SK-N-SH (cell line): ENCODE measurements around the gene ELMO2. TPM values are rescaled to one million over a fixed set of nuclear protein-coding genes. Genes with fewer than 3 reads are reported as not detected.

Experiments
- CTCF ChIA-PET: fragments of 300-600, 350-600 bp; formaldehyde crosslinking; extraction: SDS; loops from one replicate; lab custom pipeline; 2021; lab: Yijun Ruan, JAX
- POLR2A ChIA-PET: fragments of 350-600 bp; sonication (Branson Sonifier 250); formaldehyde crosslinking; extraction: SDS; loops from one replicate; lab custom pipeline; 2020; ENCODE audit warnings: antibody characterized with exemption, inconsistent platforms; lab: Yijun Ruan, JAX
- DNase-seq: peaks from one replicate; pipeline ENCODE4 v3.0.0; 2012
- H2AFZ ChIP-seq: fragments of 200-600 bp; sonication (generic); 2 replicates; pipeline ENCODE4 v1.8.1; 2016; ENCODE audit warnings: antibody characterized with exemption, mild to moderate bottlenecking, low read depth
- H3F3A ChIP-seq: fragments of 200-600 bp; sonication (generic); replicated peaks from 2 replicates; pipeline ENCODE3; 2016; ENCODE audit warnings: antibody characterized with exemption, mild to moderate bottlenecking; ENCODE audit not compliant: insufficient read depth
- H3K27ac ChIP-seq, 2 experiments: fragments of 200-500 bp in 1 of 2; fragments of 200-600 bp in 1 of 2; sonication (Bioruptor generic) in 1 of 2; sonication (generic), shearing (Covaris generic) in 1 of 2; 2 replicates each; pipeline versions ENCODE4 v1.5.1 to v1.6.1; 2014 to 2016; ENCODE audit warnings: low read depth in 2 of 2, inconsistent platforms in 1 of 2, low read length in 1 of 2, mild to moderate bottlenecking in 1 of 2, mixed read lengths in 1 of 2
- H3K27me3 ChIP-seq: fragments of 200-600 bp; sonication (generic), shearing (Covaris generic); 2 replicates; pipeline ENCODE4 v1.6.1; 2016; ENCODE audit warnings: mixed run types; ENCODE audit not compliant: insufficient read depth
- H3K36me3 ChIP-seq, 2 experiments: fragments of 200-500 bp in 1 of 2; fragments of 200-600 bp in 1 of 2; sonication (Bioruptor generic) in 1 of 2; sonication (generic) in 1 of 2; replicated peaks in 1 of 2; 2 replicates each; pipeline versions ENCODE3 to v1.5.1; 2014 to 2016; ENCODE audit warnings: low read length in 1 of 2, mild to moderate bottlenecking in 1 of 2; ENCODE audit not compliant: insufficient read depth in 2 of 2, control insufficient read depth in 1 of 2
- H3K4me1 ChIP-seq, 2 experiments: fragments of 200-500 bp in 1 of 2; fragments of 200-600 bp in 1 of 2; sonication (Bioruptor generic) in 1 of 2; sonication (generic), shearing (Covaris generic) in 1 of 2; 2 replicates each; pipeline versions ENCODE4 v1.5.1 to v1.6.1; 2014 to 2016; ENCODE audit warnings: low read depth in 1 of 2, low read length in 1 of 2, mixed run types in 1 of 2; ENCODE audit not compliant: insufficient read depth in 2 of 2, control insufficient read depth in 1 of 2
- H3K4me2 ChIP-seq: fragments of 200-600 bp; sonication (generic), shearing (Covaris generic); 2 replicates; pipeline ENCODE4 v1.6.1; 2017; ENCODE audit warnings: mixed run types
- H3K4me3 ChIP-seq, 2 experiments: fragments of 200-500 bp in 1 of 2; fragments of 200-600 bp in 1 of 2; sonication (Bioruptor generic) in 1 of 2; sonication (generic), shearing (Covaris generic) in 1 of 2; 2 replicates each; pipeline versions ENCODE4 v1.5.1 to v1.8.1; 2014 to 2016; ENCODE audit warnings: low read depth in 2 of 2, inconsistent platforms in 1 of 2, low read length in 1 of 2, mild to moderate bottlenecking in 1 of 2, mixed read lengths in 1 of 2, moderate library complexity in 1 of 2
- H3K79me2 ChIP-seq: fragments of 200-600 bp; sonication (generic); 2 replicates; pipeline ENCODE4 v1.8.1; 2017; ENCODE audit warnings: mild to moderate bottlenecking; ENCODE audit not compliant: insufficient read depth
- H3K9ac ChIP-seq: fragments of 200-600 bp; sonication (generic); 2 replicates; pipeline ENCODE4 v1.6.1; 2017; ENCODE audit warnings: mixed run types
- H3K9me2 ChIP-seq: fragments of 200-600 bp; sonication (generic); 2 replicates; pipeline ENCODE4 v1.6.1; 2017; ENCODE audit warnings: mixed run types
- H3K9me3 ChIP-seq: fragments of 200-600 bp; sonication (generic); 2 replicates; pipeline ENCODE4 v1.6.1; 2017; ENCODE audit warnings: mixed run types, mild to moderate bottlenecking, moderate library complexity
- H4K20me1 ChIP-seq: fragments of 200-600 bp; sonication (generic); 2 replicates; pipeline ENCODE4 v1.6.1; 2017; ENCODE audit warnings: mild to moderate bottlenecking, mixed run types; ENCODE audit not compliant: insufficient read depth
- CHD2 ChIP-seq: fragments of 150-350 bp; IDR thresholded peaks from 2 replicates; pipeline ENCODE4 v1.6.1; 2018; ENCODE audit warnings: low read length; ENCODE audit not compliant: partially characterized antibody
- ELF1 ChIP-seq: IDR thresholded peaks from 2 replicates; pipeline ENCODE4 v1.4.0; 2012
- EP300 ChIP-seq, 2 experiments: IDR thresholded peaks; 2 replicates each; pipeline versions ENCODE4 v1.4.0 to v1.6.1; 2012; ENCODE audit warnings: borderline replicate concordance in 1 of 2, low read depth in 1 of 2, low read length in 1 of 2
- EZH2phosphoT487 ChIP-seq: fragments of 200-600 bp; sonication (generic); IDR thresholded peaks from 2 replicates; pipeline ENCODE4 v1.6.1; 2017; ENCODE audit warnings: low read depth, mixed run types, mild to moderate bottlenecking, antibody characterized with exemption, moderate library complexity, borderline replicate concordance
- GABPA ChIP-seq: IDR thresholded peaks from 2 replicates; pipeline ENCODE4 v1.4.0; 2012; ENCODE audit warnings: low read depth, mild to moderate bottlenecking
- NFIC ChIP-seq: IDR thresholded peaks from 2 replicates; pipeline ENCODE4 v1.4.0; 2012; ENCODE audit warnings: borderline replicate concordance
- NRF1 ChIP-seq: IDR thresholded peaks from 2 replicates; pipeline ENCODE4 v1.6.1; 2012; ENCODE audit warnings: low read depth, mild to moderate bottlenecking, low read length
- POLR2AphosphoS5 ChIP-seq: IDR thresholded peaks from 2 replicates; pipeline ENCODE4 v1.6.1; 2012; ENCODE audit warnings: low read depth, low read length
- RCOR1 ChIP-seq: fragments of 150-350 bp; IDR thresholded peaks from 2 replicates; pipeline ENCODE4 v1.6.1; 2017; ENCODE audit warnings: antibody characterized with exemption, low read length
- SIN3A ChIP-seq: IDR thresholded peaks from 2 replicates; pipeline ENCODE4 v1.6.1; 2012; ENCODE audit warnings: low read depth, mild to moderate bottlenecking, low read length, moderate library complexity, borderline replicate concordance
- SMC3 ChIP-seq: IDR thresholded peaks from 2 replicates; pipeline ENCODE4 v1.6.1; 2012; ENCODE audit warnings: low read depth, low read length, improper control_type of control experiment
- WGBS: methylation state at CpG from one replicate; pipeline ENCODE4 v1.1.6; 2017; ENCODE audit warnings: low lambda C conversion rate; 5-methylcytosine and 5-hydroxymethylcytosine counted together
- polyA plus RNA-seq, 3 experiments: library from polyadenylated mRNA; depleted of rRNA; stranded (reverse); fragments of >200 nt; gene quantifications; 2 replicates each; pipeline ENCODE4 v1.2.3, GENCODE V29; 2012
- TF ChIP-seq, protein P1 (sequence below): IDR thresholded peaks from 2 replicates; pipeline ENCODE4 v1.4.0; 2012; ENCODE audit warnings: low read depth
- TF ChIP-seq, protein P2 (sequence below): IDR thresholded peaks from 2 replicates; pipeline ENCODE4 v1.6.1; 2012; ENCODE audit warnings: mild to moderate bottlenecking, low read depth, low read length, moderate library complexity
- TF ChIP-seq, protein P3 (sequence below): IDR thresholded peaks from 2 replicates; pipeline ENCODE4 v1.4.0; 2012; ENCODE audit warnings: low read depth, borderline replicate concordance
- TF ChIP-seq, protein P4 (sequence below): IDR thresholded peaks from 2 replicates; pipeline ENCODE4; 2012

Gene ELMO2
- polyA plus RNA-seq, 1 of the 3 experiments (the other 2 are of a cell fraction): 32.1 TPM

DNA sequence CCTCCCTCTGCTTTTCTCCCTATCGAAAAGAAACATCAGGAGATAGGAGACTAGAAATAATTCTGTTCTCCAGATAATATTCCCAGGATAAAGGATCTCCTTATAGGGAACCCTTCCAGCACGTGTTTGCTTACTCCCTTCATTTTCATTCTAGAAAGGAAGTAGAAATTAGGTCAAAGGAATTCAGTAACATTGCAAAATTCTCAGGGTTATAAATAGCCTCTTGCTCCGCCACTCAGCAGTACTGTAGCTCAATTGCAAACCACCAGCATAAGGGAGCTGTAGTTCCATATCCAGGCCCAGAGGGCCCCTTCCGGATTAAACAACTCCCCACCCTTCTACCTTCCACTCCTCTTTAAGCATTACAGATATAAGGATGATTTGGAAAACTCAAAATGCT lies 6.2 kb downstream of the ELMO2 start:
- Histone ChIP-seq H4K20me1 (peaks cover 66% of the 10 kb centered on the region), H3K36me3 (peaks cover 16 to 30% of the 10 kb centered on the region in 2 experiments), H3K9me2 (no peaks in the 10 kb centered on the region), H3K9me3 (no peaks in the 10 kb centered on the region), H3K27me3 (no peaks in the 10 kb centered on the region), H3K4me1 (peaks cover 5 to 17% of the 10 kb centered on the region in 2 experiments), H3K79me2 (peaks cover 95% of the 10 kb centered on the region), H3K9ac (no peak overlapping the region), H3K27ac (peak overlapping the region; percentile 58 to 64; a peak in 3 of 4 replicates), H3K4me2 (peak overlapping the region; percentile 69; the same call in 1 of the 2 replicates), H3K4me3 (peak overlapping the region in 1 of 2 experiments; percentile 23; a peak in 1 of 4 replicates), H2AFZ (no peak overlapping the region), H3F3A (no peaks in the 10 kb centered on the region)
- WGBS: 83% methylated on average over 4 of the region's 4 CpGs
- no peak for DNase-seq
- TF ChIP-seq ELF1: no peak
- TF ChIP-seq POLR2AphosphoS5: no peak
- TF ChIP-seq EZH2phosphoT487: no peak
- POLR2A ChIA-PET: no interaction called here
- CTCF ChIA-PET: interaction anchor here (1.2 kb wide), 2 partner anchors 51 to 272 kb away, joined by 3 to 4 read pairs; no protein-coding TSS in a partner anchor

DNA sequence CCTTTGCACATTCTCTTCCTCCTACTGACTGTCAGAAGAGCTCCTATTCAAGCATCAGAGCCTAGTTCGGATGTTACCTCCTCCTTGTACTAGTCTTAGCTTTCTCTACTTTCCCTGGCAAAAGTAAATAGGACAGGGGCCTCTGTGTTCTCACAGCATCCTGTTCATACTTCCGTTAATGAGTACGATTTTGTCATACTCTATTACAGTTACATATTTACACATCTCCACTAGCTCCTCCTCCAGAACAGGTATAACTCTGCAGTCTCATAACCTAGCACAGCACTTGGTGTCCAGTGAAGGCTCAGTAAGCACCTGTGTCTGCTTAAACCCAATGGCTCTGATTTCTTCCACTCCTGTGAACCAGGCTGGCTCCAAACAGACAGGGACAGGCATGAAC lies 7.0 kb downstream of the ELMO2 start:
- TF ChIP-seq RCOR1 (no peak), NFIC (no peak), CHD2 (no peak), NRF1 (no peak), SMC3 (no peak), GABPA (no peak), EP300 (IDR thresholded peaks at IDR 0.05; ENCODE audit: borderline replicate concordance in 1 of 2, low read depth in 1 of 2, low read length in 1 of 2) (no peak), SIN3A (no peak), ELF1 (no peak)
- TF ChIP-seq, protein P1, sequence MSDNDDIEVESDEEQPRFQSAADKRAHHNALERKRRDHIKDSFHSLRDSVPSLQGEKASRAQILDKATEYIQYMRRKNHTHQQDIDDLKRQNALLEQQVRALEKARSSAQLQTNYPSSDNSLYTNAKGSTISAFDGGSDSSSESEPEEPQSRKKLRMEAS: no peak
- TF ChIP-seq, protein P2, sequence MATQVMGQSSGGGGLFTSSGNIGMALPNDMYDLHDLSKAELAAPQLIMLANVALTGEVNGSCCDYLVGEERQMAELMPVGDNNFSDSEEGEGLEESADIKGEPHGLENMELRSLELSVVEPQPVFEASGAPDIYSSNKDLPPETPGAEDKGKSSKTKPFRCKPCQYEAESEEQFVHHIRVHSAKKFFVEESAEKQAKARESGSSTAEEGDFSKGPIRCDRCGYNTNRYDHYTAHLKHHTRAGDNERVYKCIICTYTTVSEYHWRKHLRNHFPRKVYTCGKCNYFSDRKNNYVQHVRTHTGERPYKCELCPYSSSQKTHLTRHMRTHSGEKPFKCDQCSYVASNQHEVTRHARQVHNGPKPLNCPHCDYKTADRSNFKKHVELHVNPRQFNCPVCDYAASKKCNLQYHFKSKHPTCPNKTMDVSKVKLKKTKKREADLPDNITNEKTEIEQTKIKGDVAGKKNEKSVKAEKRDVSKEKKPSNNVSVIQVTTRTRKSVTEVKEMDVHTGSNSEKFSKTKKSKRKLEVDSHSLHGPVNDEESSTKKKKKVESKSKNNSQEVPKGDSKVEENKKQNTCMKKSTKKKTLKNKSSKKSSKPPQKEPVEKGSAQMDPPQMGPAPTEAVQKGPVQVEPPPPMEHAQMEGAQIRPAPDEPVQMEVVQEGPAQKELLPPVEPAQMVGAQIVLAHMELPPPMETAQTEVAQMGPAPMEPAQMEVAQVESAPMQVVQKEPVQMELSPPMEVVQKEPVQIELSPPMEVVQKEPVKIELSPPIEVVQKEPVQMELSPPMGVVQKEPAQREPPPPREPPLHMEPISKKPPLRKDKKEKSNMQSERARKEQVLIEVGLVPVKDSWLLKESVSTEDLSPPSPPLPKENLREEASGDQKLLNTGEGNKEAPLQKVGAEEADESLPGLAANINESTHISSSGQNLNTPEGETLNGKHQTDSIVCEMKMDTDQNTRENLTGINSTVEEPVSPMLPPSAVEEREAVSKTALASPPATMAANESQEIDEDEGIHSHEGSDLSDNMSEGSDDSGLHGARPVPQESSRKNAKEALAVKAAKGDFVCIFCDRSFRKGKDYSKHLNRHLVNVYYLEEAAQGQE: no peak
- TF ChIP-seq, protein P3, sequence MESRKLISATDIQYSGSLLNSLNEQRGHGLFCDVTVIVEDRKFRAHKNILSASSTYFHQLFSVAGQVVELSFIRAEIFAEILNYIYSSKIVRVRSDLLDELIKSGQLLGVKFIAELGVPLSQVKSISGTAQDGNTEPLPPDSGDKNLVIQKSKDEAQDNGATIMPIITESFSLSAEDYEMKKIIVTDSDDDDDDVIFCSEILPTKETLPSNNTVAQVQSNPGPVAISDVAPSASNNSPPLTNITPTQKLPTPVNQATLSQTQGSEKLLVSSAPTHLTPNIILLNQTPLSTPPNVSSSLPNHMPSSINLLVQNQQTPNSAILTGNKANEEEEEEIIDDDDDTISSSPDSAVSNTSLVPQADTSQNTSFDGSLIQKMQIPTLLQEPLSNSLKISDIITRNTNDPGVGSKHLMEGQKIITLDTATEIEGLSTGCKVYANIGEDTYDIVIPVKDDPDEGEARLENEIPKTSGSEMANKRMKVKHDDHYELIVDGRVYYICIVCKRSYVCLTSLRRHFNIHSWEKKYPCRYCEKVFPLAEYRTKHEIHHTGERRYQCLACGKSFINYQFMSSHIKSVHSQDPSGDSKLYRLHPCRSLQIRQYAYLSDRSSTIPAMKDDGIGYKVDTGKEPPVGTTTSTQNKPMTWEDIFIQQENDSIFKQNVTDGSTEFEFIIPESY: no peak
- TF ChIP-seq, protein P4, sequence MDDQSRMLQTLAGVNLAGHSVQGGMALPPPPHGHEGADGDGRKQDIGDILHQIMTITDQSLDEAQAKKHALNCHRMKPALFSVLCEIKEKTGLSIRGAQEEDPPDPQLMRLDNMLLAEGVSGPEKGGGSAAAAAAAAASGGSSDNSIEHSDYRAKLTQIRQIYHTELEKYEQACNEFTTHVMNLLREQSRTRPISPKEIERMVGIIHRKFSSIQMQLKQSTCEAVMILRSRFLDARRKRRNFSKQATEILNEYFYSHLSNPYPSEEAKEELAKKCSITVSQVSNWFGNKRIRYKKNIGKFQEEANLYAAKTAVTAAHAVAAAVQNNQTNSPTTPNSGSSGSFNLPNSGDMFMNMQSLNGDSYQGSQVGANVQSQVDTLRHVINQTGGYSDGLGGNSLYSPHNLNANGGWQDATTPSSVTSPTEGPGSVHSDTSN: no peak
- DNase-seq: no peak
- CTCF ChIA-PET: interaction anchor here (2.8 kb wide), 1 partner anchor 271 kb away, joined by 13 read pairs; no protein-coding TSS in a partner anchor
- no peak overlapping the region for H3K4me2 ChIP-seq
- no peak overlapping the region for H2AFZ ChIP-seq
- no peak overlapping the region for H3K4me3 ChIP-seq
- no peak overlapping the region for H3K9ac ChIP-seq
- H3K27ac ChIP-seq: no peak overlapping the region
- H3K9me3 ChIP-seq: no peaks in the 10 kb centered on the region
- 93% methylated on average over 3 of the region's 3 CpGs for WGBS
- H3K4me1 ChIP-seq: peaks cover 0 to 13% of the 10 kb centered on the region in 2 experiments
- H3K9me2 ChIP-seq: no peaks in the 10 kb centered on the region
- POLR2A ChIA-PET: no interaction called here
- H3K36me3 ChIP-seq: peaks cover 22 to 35% of the 10 kb centered on the region in 2 experiments
- peaks cover 62% of the 10 kb centered on the region for H4K20me1 ChIP-seq
- H3F3A ChIP-seq: no peaks in the 10 kb centered on the region
- H3K27me3 ChIP-seq: no peaks in the 10 kb centered on the region
- H3K79me2 ChIP-seq: peaks cover 95% of the 10 kb centered on the region
